GM19468 (cell line): ENCODE results near the gene PTPRT.

ENCODE experiments used
- ATAC-seq: cut with Tn5 transposase; IDR thresholded peaks from one replicate; pipeline ENCODE4 v1.9.1; 2021; ENCODE audit warnings: mild to moderate bottlenecking, moderate library complexity, moderate number of reproducible peaks; ENCODE audit not compliant: unreplicated experiment; ENCODE audit errors: extremely low read depth

PTPRT gene

GRCh38 chr20:42191140-42191860 is 998.4 kb downstream of the PTPRT start:
- no peak for ATAC-seq

- ATAC-seq = no peak
Observed at GRCh38 chr20:42190084-42190483, 999.6 kb downstream of the PTPRT start.

- no peak for ATAC-seq
Observed at GRCh38 chr20:42186337-42186736, 1003.4 kb downstream of the PTPRT start.

GRCh38 chr20:42183147-42183546 is 1006.6 kb downstream of the PTPRT start:
- ATAC-seq = no peak

GRCh38 chr20:42181064-42181463 is 1008.6 kb downstream of the PTPRT start:
- ATAC-seq = no peak

GRCh38 chr20:42179768-42180167 is 1009.9 kb downstream of the PTPRT start:
- no peak for ATAC-seq

- ATAC-seq = no peak
Observed at GRCh38 chr20:42173440-42173839, 1016.3 kb downstream of the PTPRT start.

- ATAC-seq = no peak
Observed at GRCh38 chr20:42164121-42164890, 1025.4 kb downstream of the PTPRT start.

- no peak for ATAC-seq
Observed at GRCh38 chr20:42161228-42161829, 1028.4 kb downstream of the PTPRT start.

- ATAC-seq = no peak
Observed at GRCh38 chr20:42159808-42160207, 1029.9 kb downstream of the PTPRT start.

- ATAC-seq = no peak
Observed at GRCh38 chr20:42158272-42158671, 1031.4 kb downstream of the PTPRT start.

GRCh38 chr20:42155586-42155985 is 1034.1 kb downstream of the PTPRT start:
- no peak for ATAC-seq

- no peak for ATAC-seq
Observed at GRCh38 chr20:42152575-42152974, 1037.1 kb downstream of the PTPRT start.

- no peak for ATAC-seq
Observed at GRCh38 chr20:42150230-42150629, 1039.5 kb downstream of the PTPRT start.

- ATAC-seq = no peak
Observed at GRCh38 chr20:42138729-42139128, 1051.0 kb downstream of the PTPRT start.

- no peak for ATAC-seq
Observed at GRCh38 chr20:42134265-42135098, 1055.2 kb downstream of the PTPRT start.

GRCh38 chr20:42130810-42131596 is 1058.7 kb downstream of the PTPRT start:
- ATAC-seq = no peak

GRCh38 chr20:42125426-42125825 is 1064.3 kb downstream of the PTPRT start:
- ATAC-seq = no peak

GRCh38 chr20:42123981-42124473 is 1065.7 kb downstream of the PTPRT start:
- no peak for ATAC-seq
